HG03469 (cell line): ENCODE measurements around the gene WBP2.
"Not testable (repeated sequence)": the region's sequence is repeated elsewhere in the genome, so short reads cannot be mapped to it uniquely, and the experiment has no call there.

Source experiments
- ATAC-seq: cut with Tn5 transposase; IDR thresholded peaks from one replicate; pipeline ENCODE4 v1.9.1; 2021; ENCODE audit warnings: mild to moderate bottlenecking, moderate library complexity, moderate number of reproducible peaks; ENCODE audit not compliant: unreplicated experiment

Gene WBP2

GRCh38 chr17:75889454-75889853, 34.3 kb upstream of the WBP2 start:
- ATAC-seq = no peak

GRCh38 chr17:75888484-75888883, 33.3 kb upstream of the WBP2 start:
- no peak for ATAC-seq

- ATAC-seq = not testable (repeated sequence)
Observed at GRCh38 chr17:75885860-75886259, 30.7 kb upstream of the WBP2 start.

- no peak for ATAC-seq
Observed at GRCh38 chr17:75885431-75885830, 30.3 kb upstream of the WBP2 start.

DNA sequence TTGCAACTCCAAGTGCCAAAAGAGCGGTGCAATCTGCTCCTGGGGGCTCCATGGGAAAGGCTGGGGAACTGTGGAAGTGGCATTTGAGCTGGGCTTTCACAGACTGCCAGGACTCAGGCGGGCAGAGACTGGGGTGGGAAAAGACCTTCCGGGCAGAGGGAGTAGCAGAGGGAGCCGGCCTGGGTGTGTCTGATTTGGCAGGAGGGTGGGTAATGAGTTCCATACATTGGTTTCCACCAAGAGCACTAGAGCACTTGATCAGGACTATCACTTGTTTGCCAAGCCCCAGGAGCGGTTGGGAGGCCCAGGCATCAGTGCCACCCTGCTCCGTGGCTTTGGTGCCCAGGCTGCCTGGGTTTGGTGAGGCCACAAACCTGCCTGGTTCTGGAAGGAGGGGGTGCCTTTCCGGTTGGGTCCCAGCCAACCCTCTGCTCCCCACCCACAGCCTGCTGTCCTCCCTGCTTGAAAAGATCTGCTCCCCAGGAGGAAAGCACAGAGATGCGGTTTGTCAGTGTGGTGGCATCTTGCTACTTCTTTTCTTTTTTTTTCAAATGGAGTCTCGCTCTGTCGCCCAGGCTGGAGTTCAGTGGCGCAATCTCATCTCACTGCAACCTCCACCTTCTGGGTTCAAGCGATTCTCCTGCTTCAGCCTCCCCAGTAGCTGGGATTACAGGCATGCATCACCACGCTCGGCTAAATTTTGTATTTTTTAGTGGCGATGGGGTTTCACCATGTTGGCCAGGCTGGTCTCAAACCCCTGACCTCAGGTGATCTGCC, 26.7 kb upstream of the WBP2 start:
- ATAC-seq = no peak

DNA sequence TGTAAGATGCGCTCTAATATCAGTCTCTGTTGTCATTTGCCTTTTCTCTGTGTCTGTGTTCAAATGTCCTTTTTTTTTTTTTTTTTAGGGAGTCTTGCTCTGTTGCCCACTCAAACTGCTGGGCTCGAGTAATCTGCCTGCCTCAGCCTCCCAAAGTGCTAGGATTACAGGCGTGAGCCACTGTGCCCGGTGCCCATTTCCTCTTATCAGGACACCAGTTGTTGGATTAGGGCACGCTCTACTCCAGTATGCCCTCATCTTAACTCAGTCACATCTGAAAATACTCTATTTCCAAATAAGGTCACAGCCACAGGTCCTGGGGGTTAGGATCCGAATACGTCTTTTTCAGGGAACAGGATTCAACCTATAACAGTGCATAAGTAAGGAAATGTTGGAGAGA, 25.1 kb upstream of the WBP2 start:
- ATAC-seq = no peak

GRCh38 chr17:75878174-75878998, 23.3 kb upstream of the WBP2 start, which contains the start of gene TRIM47:
TSS of gene TRIM47 (minus strand) at chr17:75878581. CDS start at chr17:75878548, 33 bp downstream.
- ATAC-seq = no peak

DNA sequence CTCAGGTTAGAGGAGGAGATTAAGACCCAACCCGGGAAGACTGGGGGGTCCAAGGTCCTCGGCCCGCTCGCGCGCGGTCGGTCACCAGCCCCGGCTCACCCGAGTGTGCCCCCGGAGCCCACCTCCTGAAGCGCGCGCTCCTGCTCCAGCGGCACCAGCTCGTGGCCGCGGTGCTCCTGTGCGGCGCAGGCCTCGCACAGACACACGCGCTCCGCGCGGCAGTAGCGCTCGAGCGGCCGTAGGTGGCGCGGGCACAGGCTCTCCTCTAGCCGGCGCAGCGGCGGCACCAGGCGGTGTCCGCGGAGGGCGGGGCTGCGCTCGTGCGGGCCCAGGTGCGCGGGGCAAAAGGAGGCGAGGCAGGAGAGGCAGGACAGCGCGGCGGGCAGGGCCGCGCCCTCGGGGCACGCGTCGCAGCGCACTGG, 22.6 kb upstream of the WBP2 start:
- no peak for ATAC-seq

DNA sequence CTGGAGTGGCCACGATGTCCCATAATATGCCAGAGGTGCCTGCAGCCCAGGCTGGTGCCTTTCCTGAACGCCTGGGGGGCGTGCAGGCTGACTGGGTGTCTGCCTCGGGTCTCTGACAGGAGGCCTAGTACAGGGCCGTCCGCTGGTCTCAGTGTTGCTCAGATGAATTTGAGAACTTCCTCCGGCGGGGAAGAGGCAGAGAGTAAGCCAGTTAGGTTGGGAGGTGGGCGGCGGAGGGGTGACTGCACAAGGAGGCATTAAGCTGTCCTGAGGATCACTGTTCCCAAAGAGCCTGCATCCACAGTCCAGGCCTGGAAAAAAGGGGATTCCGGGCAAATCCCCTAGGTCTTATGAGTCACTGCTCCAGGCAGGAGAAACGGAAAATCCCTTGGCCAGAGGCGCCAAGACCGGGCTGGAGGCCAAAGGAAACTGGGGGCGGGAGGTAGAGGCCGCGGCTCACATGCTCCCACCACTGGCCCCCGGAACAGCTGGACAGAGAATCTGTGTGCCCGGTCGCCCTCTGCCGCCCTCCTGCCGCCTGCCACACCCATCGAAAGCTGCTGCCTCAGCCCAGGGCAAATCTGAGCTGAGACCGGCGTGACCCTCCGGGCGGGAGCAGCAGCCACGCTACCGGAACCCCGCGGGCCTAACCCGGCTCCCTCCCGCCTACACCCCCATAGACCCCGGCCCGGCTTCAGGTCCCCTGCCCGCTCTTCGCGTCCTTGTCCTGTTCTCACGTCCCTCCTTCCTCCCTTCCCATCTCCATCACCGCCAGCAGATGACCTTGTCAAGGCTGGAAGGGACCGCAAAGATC, 22.0 kb upstream of the WBP2 start:
- no peak for ATAC-seq

GRCh38 chr17:75876190-75876937, 21.2 kb upstream of the WBP2 start:
- no peak for ATAC-seq

DNA sequence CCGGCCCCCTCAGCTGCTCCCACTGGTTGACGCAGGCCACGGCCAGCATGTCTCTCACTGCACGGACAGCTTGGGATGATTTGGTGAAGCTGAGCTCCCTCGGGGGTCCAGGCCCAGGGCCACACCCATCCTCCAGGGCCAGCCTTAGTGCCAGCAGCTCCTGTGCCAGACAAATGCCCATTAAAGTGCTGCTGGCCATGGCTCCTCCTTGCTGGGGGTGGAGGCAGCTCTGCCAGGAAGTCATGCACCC, 20.7 kb upstream of the WBP2 start:
- ATAC-seq = no peak

GRCh38 chr17:75875182-75875939, 20.2 kb upstream of the WBP2 start:
- ATAC-seq = no peak

GRCh38 chr17:75874323-75875181, 19.4 kb upstream of the WBP2 start:
- no peak for ATAC-seq

DNA sequence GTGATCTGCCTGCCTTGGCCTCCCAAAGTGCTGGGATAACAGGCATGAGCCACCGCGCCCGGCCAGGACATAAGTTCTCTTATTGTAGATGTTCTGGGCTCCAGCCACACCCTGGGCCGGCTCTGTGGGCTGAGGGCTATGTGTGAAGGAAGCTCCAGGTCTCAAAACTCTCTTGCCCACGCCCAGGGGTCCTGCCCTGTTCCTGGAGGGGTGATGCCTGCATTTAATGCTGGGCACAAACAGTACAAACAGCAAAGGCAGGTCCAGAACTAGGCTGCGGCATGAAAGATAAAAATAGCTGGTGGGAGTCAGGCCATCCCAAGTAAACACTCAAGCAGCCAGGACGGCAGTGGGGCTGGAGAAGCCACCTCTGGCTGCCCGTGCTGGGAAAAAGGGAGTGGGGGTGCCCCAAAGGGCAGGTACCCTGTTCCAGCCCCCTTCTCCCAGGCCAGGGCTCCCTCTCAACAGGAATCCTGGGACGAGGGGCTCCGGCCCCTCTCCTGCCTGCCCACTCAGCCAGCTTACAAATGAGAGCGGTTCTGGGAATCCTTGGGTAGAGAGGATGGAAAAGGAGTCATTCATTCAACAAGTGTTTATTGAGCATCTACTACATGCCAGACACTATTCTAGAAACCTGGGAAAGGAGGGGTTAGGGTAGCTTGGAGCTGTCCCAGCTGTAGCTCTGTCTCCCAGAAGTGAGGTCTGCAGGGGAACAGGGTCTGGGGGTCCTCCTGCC, 18.6 kb upstream of the WBP2 start:
- no peak for ATAC-seq

- no peak for ATAC-seq
Observed at GRCh38 chr17:75872434-75873351, 17.6 kb upstream of the WBP2 start.

- ATAC-seq = not testable (repeated sequence)
Observed at GRCh38 chr17:75870228-75870627, 15.1 kb upstream of the WBP2 start.
